Frontal cortex (tissue), 4 donors: ENCODE data around the gene C8A. TPM values are rescaled to one million over a fixed set of nuclear protein-coding genes. Genes with fewer than 3 reads are reported as not detected.

Experiments
- DNase-seq, 2 donors: peaks; one replicate each; pipeline ENCODE4 v3.0.0; 2012; ENCODE audit warnings: low spot score in 2 of 2
- FAIRE-seq: peaks from 2 replicates; lab custom pipeline; 2012; peaks lifted over from hg19 to GRCh38; lab: Jason Lieb, UNC
- total RNA-seq: library from RNA; depleted of rRNA; stranded (reverse); fragments of >200 nt; gene quantifications from one replicate; pipeline ENCODE4 v1.2.3, GENCODE V29; 2014
- donor health status: control.
- donor health status: control.
- donor health status: control.

Gene C8A
- total RNA-seq, 1 donor from 2014 or later = not detected

DNA sequence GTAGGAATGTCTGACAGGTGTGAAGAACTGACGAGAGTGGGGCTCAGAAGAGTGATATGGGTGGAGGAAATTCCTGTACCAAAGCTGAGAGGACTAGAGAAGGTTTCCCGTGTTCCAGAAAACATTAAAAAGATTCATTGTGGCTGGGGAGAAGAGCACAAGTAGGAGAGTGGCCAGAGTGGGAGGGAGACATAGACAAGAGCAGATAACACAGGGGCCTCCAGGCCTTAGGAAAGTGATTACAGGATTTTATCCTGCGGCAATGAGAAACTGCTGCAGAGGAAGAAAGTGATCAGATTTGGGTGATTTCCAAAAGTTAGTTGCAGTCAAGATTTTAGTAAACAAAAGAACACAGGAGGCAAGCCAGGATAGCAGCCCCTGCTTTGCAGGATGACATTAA lies 103.3 kb downstream of the C8A start:
- FAIRE-seq (no peak), DNase-seq (no peak)

DNA sequence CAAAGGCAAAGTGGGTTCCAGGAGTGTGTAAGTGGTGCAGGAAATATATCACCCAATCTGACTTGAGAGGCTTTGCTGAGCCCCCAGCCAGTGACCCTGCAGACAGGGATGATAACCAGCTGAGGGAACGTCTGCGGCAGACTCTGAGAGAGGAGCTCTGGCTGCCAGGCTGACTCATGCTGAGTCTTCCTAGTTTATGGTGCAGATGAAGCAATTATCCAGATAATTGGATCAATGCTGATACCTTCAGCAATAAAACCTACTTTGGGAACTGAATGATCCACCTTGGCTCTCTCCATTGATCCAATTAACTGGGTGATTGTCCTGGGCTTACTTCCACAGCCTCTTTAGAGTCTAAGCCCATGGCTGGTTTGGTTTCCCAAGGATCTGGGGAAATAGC lies 103.9 kb downstream of the C8A start:
- FAIRE-seq (no peak), DNase-seq (no peak)

DNA sequence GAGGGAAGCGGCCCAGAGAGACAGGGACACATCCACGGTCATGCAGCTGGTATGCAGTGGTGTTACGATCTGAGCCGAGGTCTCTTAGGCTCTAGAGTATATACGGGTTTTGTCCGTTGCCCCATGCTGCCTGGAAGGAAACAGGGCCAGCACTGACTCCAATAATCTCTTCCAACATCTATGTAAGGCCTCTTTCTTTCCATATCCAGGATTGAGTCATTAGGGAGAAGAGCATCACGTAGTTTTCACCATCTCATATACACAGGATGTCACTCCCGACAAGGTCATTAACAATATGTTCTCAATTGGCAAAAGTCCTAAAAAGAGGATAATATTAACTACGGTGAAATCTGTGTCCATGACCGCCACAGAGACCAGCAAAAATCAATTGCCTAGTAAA lies 106.8 kb downstream of the C8A start:
- FAIRE-seq (no peak), DNase-seq (no peak)

DNA sequence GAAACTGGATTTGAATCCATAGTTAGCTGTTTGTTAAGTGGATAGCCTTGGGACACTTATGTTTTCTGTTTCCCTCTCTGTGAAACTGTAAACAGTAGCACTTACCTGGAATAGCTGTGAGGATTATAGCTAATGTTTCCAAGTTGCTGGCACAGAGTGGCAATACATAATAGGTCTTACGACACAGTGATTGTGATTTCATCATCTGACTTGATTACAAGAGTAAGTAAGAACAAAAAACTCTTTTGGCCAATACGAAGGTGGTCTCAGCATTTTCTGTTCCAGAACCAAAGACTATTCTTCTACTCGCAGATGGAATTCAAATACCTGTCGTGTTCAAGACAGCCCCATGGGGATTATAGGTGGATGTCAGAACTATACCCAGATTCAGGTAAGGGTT lies 109.1 kb downstream of the C8A start:
- DNase-seq = no peak
- no peak for FAIRE-seq

DNA sequence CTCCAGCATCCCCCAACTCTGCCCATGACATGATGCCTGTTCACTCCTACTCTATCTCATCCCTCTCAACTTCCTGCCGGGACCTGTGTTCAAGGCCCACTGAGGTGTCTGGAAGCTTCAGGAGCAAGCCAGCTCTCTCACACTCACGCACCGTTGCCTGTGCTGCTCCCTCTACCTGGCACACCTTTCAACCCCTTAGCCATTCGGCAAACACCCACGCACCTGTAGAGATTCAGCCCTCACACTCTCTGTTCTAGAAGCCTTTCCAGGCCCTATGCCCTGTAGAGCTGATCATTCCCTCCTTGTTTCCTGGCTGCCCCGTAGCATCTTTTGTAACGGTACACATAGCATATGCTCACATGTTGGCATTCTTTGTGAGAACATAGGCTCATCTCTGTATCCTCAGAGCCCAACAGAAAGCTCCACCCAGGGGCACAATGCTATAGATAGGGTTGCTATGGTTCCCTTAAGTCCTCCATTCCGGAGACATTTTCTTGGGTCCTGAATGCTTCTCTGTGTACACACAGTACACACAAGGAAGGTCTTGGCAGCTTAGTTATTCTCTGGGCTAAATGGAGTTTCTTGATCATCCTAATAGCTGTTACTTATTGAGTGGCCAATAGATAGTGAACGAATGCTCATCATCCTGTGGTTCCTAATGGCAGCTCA lies 109.9 kb downstream of the C8A start:
- FAIRE-seq (no peak), DNase-seq (no peak)

DNA sequence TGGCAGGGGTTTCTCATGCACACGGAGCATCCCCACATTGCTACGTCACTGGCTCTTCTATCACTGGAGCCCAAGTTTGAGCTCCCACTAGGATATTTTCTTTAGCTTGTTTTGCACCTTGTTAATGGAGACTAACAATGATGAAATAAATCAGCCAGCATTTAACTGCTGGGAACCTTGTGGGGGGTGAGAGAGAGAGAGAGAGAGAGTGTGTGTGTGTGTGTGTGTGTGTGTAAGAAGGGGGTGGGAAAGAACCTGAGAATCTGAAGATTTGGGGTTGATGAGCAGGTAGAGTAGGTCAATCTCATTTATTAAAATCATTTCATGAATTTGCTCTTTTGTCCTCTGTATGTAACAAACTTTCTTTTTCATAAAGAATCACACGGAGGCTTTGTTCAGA lies 110.6 kb downstream of the C8A start:
- DNase-seq = no peak
- FAIRE-seq = no peak

DNA sequence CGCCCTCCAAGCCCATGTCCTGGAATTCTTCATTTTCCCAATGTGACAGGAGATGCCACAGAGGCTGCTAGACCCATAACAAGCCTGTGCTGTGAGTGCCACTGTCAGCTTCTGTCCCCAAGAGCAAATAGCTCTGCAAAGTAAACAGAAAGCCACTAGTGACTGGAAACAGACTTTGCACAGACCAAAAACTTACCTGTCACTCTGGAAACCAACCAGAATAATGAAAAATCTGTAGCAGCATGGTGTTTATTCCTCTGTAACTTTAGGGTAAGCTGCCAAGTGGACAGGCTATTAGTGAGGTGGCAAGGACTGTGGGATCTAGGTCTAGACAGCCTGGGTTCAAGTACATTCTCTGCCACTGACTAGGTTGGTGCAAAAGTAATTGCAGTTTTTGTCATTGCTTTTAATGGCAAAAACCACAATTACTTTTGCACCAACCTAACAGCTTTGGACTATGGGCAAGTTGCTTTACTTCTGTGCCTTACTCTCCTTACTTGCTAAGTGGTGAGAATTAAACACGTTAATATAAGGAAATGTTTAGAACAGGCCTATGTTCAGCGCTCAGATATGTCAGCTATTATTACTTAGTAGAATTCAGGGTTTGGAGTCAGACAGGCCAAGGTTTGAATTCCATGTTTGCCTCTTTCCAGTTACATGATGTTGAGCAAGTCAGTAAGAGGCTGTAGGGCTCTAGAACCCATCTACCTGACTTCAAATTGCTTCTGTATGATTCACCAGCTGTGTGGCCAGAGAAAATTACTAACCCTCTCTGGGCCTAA lies 111.5 kb downstream of the C8A start, which contains the start of gene C8B:
C8B (minus strand) TSS at position 100 of the 782 bp plus-strand sequence; CDS start at position 33, 67 bp downstream.
- DNase-seq = no peak
- no peak for FAIRE-seq

DNA sequence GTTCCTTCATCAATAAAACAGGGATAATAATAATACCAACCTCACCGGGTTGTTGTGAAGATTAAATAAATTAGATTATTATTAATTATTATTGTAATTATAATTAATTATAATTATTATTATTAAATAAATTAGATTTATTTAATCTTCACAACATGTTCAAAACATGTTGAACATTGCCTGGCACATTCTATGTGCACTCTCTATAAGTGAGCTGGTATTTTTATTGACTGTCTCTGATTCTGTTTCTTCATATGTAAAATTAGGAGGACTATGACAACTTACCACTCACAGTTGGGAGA lies 112.1 kb downstream of the C8A start:
- FAIRE-seq = no peak

DNA sequence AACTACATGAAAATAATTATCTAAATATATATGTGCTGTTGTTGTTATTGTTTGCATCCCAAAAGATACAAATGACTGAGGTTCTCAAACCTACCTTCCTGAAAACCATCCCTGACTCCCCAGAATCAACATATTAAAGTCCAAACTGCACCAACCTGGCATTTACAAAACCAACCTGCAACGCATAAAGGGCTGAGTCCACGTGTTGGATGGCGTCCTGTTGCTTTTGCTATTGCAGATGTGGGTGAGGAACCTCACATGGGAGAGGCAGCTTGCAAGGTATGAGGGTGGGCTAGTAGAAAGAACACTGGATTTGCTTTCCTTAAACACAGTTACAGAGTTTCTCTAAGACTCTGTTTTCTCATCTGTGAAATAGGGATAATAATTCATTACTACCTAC lies 112.8 kb downstream of the C8A start:
- DNase-seq (no peak), FAIRE-seq (no peak)

More for the DNA sequence above, 112.1 kb downstream of the C8A start:
- no peak for DNase-seq

Other genes starting within 250 kb of the C8A start
- gene PRKAA2, start 209.5 kb upstream of the C8A start, total RNA-seq = 44.4 TPM
- gene FYB2, start 35.4 kb upstream of the C8A start, total RNA-seq = under 0.01 TPM
- gene C8B, start 111.2 kb downstream of the C8A start, total RNA-seq = not detected